Lung (tissue), 12 donors: Measurements from ENCODE around the gene TUBGCP4. TPM values are rescaled to one million over a fixed set of nuclear protein-coding genes. Genes with fewer than 3 reads are reported as not detected.

Experiments used
- ATAC-seq: fragments of 200-7000 bp; cut with Tn5 transposase; one replicate; pipeline ENCODE4 v1.9.1; 2020; ENCODE audit warnings: moderate number of reproducible peaks; ENCODE audit not compliant: insufficient read depth, low FRiP score
- DNase-seq, 3 donors: peaks; one replicate each; pipeline ENCODE4 v3.0.0-alpha.2; 2013 to 2017
- H3K27ac ChIP-seq, 2 donors: one replicate each; pipeline ENCODE4 v1.5.1; 2013; ENCODE audit warnings: mild to moderate bottlenecking in 2 of 2, moderate library complexity in 2 of 2, control low read depth in 1 of 2, inconsistent platforms in 1 of 2, low read depth in 1 of 2, low read length in 1 of 2
- H3K27me3 ChIP-seq, 3 donors: one replicate each; pipeline ENCODE4 v1.5.1; 2013; ENCODE audit warnings: low read length in 2 of 3; ENCODE audit not compliant: control insufficient read depth in 3 of 3, insufficient read depth in 3 of 3
- H3K36me3 ChIP-seq, 4 donors: one replicate each; pipeline ENCODE4 v1.5.1; 2013; ENCODE audit warnings: low read length in 4 of 4, mild to moderate bottlenecking in 1 of 4, moderate library complexity in 1 of 4; ENCODE audit not compliant: control insufficient read depth in 4 of 4, insufficient read depth in 4 of 4
- H3K4me1 ChIP-seq, 5 donors: one replicate each; pipeline ENCODE4 v1.5.1; 2013; ENCODE audit warnings: low read length in 5 of 5, mild to moderate bottlenecking in 2 of 5, moderate library complexity in 1 of 5; ENCODE audit not compliant: control insufficient read depth in 5 of 5, insufficient read depth in 5 of 5
- H3K4me3 ChIP-seq: one replicate; pipeline ENCODE4 v1.5.1; 2013; ENCODE audit warnings: mild to moderate bottlenecking, control low read depth, moderate library complexity
- H3K9ac ChIP-seq, 2 donors: one replicate each; pipeline ENCODE4 v1.5.1; 2013; ENCODE audit warnings: low read length in 2 of 2, control low read depth in 1 of 2; ENCODE audit not compliant: insufficient read depth in 1 of 2
- H3K9me3 ChIP-seq, 4 donors: one replicate each; pipeline ENCODE4 v1.5.1; 2013; ENCODE audit warnings: low read length in 3 of 4, mild to moderate bottlenecking in 1 of 4, moderate library complexity in 1 of 4; ENCODE audit not compliant: control insufficient read depth in 4 of 4, insufficient read depth in 3 of 4
- CTCF ChIP-seq: IDR thresholded peaks from 2 replicates; pipeline ENCODE4 v1.5.1; 2012; ENCODE audit warnings: mild to moderate bottlenecking; ENCODE audit errors: control extremely low read depth, extremely low read depth
- WGBS, 2 donors: extraction: QIAGEN DNeasy Blood & Tissue Kit; methylation state at CpG; one replicate each; pipeline ENCODE4 v1.1.7; 2013; 5-methylcytosine and 5-hydroxymethylcytosine counted together
- polyA plus RNA-seq, 2 donors: library from polyadenylated mRNA; stranded (reverse); fragments of 200-250 nt; gene quantifications; one replicate each; pipeline ENCODE4 v1.2.1, GENCODE V29; 2013
- total RNA-seq, 2 donors: library from RNA; depleted of rRNA in 1 of 2; stranded (reverse); fragments of >200 nt in 1 of 2; gene quantifications; one replicate each; pipeline ENCODE4 v1.2.1, GENCODE V29; 2014 to 2021
- donor health status: control.
- donor health status: control.
- donor health status: Bipolar disorder and iron deficiency.
- donor health status: healthy.
- donor health status: DM: yes; HTN: yes; CAD: no.

The TUBGCP4 gene
- total and polyA plus RNA-seq, 4 donors, result 5.4 to 17.0 (median 12.1) TPM

DNA sequence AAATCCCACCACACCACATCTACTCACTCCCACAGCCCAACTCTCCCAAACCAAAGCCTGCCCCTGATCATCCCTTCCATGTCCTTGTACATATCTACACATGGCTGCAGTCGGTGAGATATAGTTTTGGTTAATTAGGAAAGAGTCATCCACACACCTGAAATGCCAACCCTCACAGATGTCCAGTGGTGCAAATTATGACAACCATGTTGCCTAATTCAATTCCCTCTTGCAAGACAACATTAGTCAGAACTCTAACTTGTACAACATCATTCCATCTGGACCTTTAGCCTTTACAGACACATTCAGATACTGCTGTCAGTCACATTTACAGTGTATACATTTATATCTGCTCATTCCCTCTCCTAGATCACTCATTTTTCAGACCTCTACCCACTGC, 41.2 kb downstream of the TUBGCP4 start:
- TF ChIP-seq CTCF, result no peak
- Histone ChIP-seq H3K27ac (no peak overlapping the region), H3K4me1 (no peaks in the 10 kb centered on the region), H3K4me3 (no peak overlapping the region), H3K27me3 (no peaks in the 10 kb centered on the region), H3K9me3 (peaks cover 0 to 2% (median 0%) of the 10 kb centered on the region in 4 donors), H3K36me3 (peaks cover 38 to 74% (median 46%) of the 10 kb centered on the region in 4 donors), H3K9ac (no peak overlapping the region)
- WGBS, 2 donors, result 94 to 97% methylated on average over 1 of the region's 1 CpG
- no peak for ATAC-seq
- DNase-seq, result no peak

GRCh38 chr15:43414196-43414595, 43.3 kb downstream of the TUBGCP4 start:
- Histone ChIP-seq H3K9ac (no peak overlapping the region), H3K9me3 (peaks cover 0 to 2% (median 0%) of the 10 kb centered on the region in 4 donors), H3K27ac (no peak overlapping the region), H3K27me3 (no peaks in the 10 kb centered on the region), H3K4me3 (no peak overlapping the region), H3K36me3 (peaks cover 29 to 57% (median 38%) of the 10 kb centered on the region in 4 donors), H3K4me1 (no peaks in the 10 kb centered on the region)
- TF ChIP-seq CTCF, result no peak
- DNase-seq (no peak), ATAC-seq (no peak)

DNA sequence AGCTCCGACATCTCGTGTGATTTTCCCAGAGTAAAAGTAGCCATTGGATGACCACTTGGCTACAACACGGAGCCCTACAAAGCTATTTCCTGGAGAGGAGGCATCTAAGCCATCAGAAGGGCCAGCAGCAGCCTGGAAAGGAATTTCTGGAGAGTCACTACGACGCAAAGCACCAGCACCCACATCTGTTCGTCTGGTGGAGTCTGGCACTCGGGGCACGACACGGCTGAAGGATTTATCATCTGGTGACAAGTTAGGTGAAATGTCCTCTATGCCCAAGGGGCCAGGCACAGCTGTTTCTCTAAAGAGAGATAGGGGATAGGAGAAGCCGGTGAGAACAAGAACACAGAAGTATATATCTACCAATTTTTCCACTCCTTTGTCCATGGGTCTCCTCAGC, 49.5 kb downstream of the TUBGCP4 start:
- no peaks in the 10 kb centered on the region for H3K4me1 ChIP-seq
- H3K27ac ChIP-seq, result no peak overlapping the region
- H3K4me3 ChIP-seq, result no peak overlapping the region
- 94 to 95% methylated on average over 10 of the region's 10 CpGs for WGBS, 2 donors
- no peak overlapping the region for H3K9ac ChIP-seq
- peaks cover 29 to 37% (median 31%) of the 10 kb centered on the region in 4 donors for H3K36me3 ChIP-seq
- no peaks in the 10 kb centered on the region for H3K9me3 ChIP-seq
- no peak for ATAC-seq
- H3K27me3 ChIP-seq, result no peaks in the 10 kb centered on the region
- no peak for TF ChIP-seq CTCF
- DNase-seq, result no peak

DNA sequence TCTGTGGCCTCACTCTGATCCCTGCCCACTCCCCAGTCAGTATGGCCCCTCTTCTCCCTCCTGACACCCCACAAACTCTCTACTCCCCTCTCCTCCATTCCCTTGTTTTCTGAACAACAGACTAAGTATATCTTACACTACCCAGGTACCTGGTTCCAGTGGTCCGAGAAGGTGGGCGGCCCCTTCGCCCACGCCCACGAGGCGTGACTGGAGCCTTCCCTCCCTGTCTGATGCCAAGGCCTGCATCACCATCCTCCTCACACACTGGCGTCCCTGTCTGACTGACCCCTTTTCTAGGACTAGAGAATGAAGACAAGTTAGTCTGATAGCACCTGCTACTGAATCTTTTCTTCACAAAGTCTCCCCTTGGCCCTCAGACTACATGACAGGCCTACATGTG, 50.0 kb downstream of the TUBGCP4 start:
- TF ChIP-seq CTCF, result no peak
- no peaks in the 10 kb centered on the region for H3K9me3 ChIP-seq
- no peak overlapping the region for H3K9ac ChIP-seq
- 95 to 97% methylated on average over 7 of the region's 7 CpGs for WGBS, 2 donors
- no peaks in the 10 kb centered on the region for H3K27me3 ChIP-seq
- no peak overlapping the region for H3K27ac ChIP-seq
- no peak overlapping the region for H3K4me3 ChIP-seq
- DNase-seq, result no peak
- no peak for ATAC-seq
- H3K36me3 ChIP-seq, result peaks cover 26 to 33% (median 29%) of the 10 kb centered on the region in 4 donors
- H3K4me1 ChIP-seq, result no peaks in the 10 kb centered on the region
